Measurements from ENCODE around the gene ABITRAM.
"Not testable (repeated sequence)": the region's sequence is repeated elsewhere in the genome, so short reads cannot be mapped to it uniquely, and the experiment has no call there.

Gene ABITRAM

GRCh38 chr9:108963459-108964143 lies 29.4 kb downstream of the ABITRAM start:
- H3K27ac ChIP-seq (ENCODE audit: low read length): no peak overlapping the region

GRCh38 chr9:108967916-108968315 lies 33.7 kb downstream of the ABITRAM start:
- Histone ChIP-seq H3K9me3 (ENCODE audit: control insufficient read depth in 1 of 2, low read length in 2 of 2) (no peaks in the 10 kb centered on the region), H3K36me3 (ENCODE audit: control insufficient read depth in 1 of 2, insufficient read depth in 2 of 2, low read length in 2 of 2) (peaks cover 3 to 4% of the 10 kb centered on the region in 2 donors), H3K4me3 (ENCODE audit: low read depth in 1 of 2, low read length in 2 of 2) (no peak overlapping the region), H3K27me3 (ENCODE audit: low read depth, low read length) (no peaks in the 10 kb centered on the region), H3K27ac (ENCODE audit: low read length) (no peak overlapping the region), H3K4me1 (ENCODE audit: control insufficient read depth in 1 of 2, insufficient read depth in 2 of 2, low read length in 2 of 2) (peaks cover 0 to 12% of the 10 kb centered on the region in 2 donors)

More at GRCh38 chr9:108963459-108964143, 29.4 kb downstream of the ABITRAM start:
- peaks cover 0 to 6% of the 10 kb centered on the region in 2 donors for H3K4me1 ChIP-seq (ENCODE audit: control insufficient read depth in 1 of 2, insufficient read depth in 2 of 2, low read length in 2 of 2)
- no peak overlapping the region for H3K4me3 ChIP-seq (ENCODE audit: low read depth in 1 of 2, low read length in 2 of 2)
- H3K27me3 ChIP-seq (ENCODE audit: low read depth, low read length): no peaks in the 10 kb centered on the region
- H3K9me3 ChIP-seq (ENCODE audit: control insufficient read depth in 1 of 2, low read length in 2 of 2): no peaks in the 10 kb centered on the region
- peaks cover 3 to 14% of the 10 kb centered on the region in 2 donors for H3K36me3 ChIP-seq (ENCODE audit: control insufficient read depth in 1 of 2, insufficient read depth in 2 of 2, low read length in 2 of 2)

DNA sequence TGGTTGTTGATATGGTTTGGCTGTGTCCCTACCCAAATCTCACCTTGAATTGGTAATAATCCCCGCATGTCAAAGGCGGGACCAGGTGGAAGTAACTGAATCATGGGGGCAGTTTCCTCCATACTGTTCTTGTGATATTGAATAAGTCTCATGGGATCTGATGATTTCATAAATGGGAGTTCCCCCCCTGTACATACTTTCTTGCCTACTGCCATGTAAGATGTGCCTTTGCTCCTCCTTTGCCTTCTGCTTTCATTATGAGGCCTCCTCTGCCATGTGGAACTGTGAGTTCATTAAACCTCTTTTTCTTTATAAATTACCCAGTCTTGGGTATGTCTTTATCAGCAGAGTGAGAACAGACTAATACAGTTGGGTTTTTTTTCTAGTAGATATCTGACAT lies 37.2 kb downstream of the ABITRAM start:
- not testable (repeated sequence) for H3K27ac ChIP-seq (ENCODE audit: low read length); H3K27me3 ChIP-seq (ENCODE audit: low read depth, low read length); H3K9me3 ChIP-seq (ENCODE audit: control insufficient read depth in 1 of 2, low read length in 2 of 2); H3K36me3 ChIP-seq (ENCODE audit: control insufficient read depth in 1 of 2, insufficient read depth in 2 of 2, low read length in 2 of 2); H3K4me3 ChIP-seq (ENCODE audit: low read depth in 1 of 2, low read length in 2 of 2)
- peaks cover 0 to 26% of the 10 kb centered on the region in 2 donors for H3K4me1 ChIP-seq (ENCODE audit: control insufficient read depth in 1 of 2, insufficient read depth in 2 of 2, low read length in 2 of 2)

GRCh38 chr9:108972186-108972585 lies 38.0 kb downstream of the ABITRAM start:
- H3K9me3 ChIP-seq (ENCODE audit: control insufficient read depth in 1 of 2, low read length in 2 of 2): no peaks in the 10 kb centered on the region
- H3K27ac ChIP-seq (ENCODE audit: low read length): no peak overlapping the region
- no peak overlapping the region for H3K4me3 ChIP-seq (ENCODE audit: low read depth in 1 of 2, low read length in 2 of 2)
- peaks cover 0 to 26% of the 10 kb centered on the region in 2 donors for H3K4me1 ChIP-seq (ENCODE audit: control insufficient read depth in 1 of 2, insufficient read depth in 2 of 2, low read length in 2 of 2)
- H3K36me3 ChIP-seq (ENCODE audit: control insufficient read depth in 1 of 2, insufficient read depth in 2 of 2, low read length in 2 of 2): no peaks in the 10 kb centered on the region
- no peaks in the 10 kb centered on the region for H3K27me3 ChIP-seq (ENCODE audit: low read depth, low read length)

DNA sequence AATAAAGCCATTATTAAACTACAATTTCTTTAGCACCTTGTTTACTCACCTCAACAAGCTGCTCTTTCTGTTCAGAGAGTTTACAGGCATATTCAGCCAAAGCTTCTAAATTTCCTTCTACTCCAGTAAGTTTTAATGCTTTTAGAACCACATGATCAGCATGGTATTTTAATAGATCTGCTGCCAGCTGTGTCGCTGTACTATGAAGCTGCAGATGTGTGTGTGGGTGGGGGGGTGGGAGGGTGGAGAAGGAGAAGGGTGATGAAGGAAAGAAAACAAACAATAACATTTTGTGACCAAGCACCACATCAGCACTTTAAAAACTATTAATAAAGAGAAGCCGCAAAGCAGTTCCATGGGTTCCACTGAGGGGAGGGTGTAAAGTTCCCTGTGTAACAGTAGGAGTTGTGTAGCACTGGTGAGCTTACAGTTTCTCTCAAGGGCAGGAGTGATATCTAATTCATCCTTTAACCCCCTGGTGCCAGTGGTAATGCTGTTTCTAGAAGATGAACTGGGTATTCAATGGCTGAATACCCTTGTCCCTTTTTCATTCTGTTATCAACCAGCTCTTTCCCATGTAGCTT lies 38.5 kb downstream of the ABITRAM start:
- H3K27ac ChIP-seq (ENCODE audit: low read length): no peak overlapping the region

DNA sequence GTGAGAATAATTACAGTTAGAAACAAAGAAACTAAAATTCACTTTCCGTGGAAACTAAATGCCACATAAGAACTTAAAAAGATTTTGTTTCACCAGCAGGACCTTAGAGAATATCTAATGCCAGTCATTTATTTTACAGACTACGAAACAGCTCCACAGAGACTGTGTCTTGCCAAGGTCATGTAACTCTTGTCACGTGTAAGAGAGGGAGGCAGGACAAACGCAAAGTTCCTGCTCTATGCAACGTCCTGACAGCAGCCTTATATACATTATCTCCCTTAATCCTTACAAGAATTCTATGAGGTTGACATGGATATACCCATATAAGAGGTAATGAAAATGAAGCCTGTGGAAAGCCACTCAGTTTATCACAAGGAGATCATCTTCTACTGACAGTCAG lies 39.7 kb downstream of the ABITRAM start:
- Histone ChIP-seq H3K36me3 (ENCODE audit: control insufficient read depth in 1 of 2, insufficient read depth in 2 of 2, low read length in 2 of 2) (peaks cover 0 to 4% of the 10 kb centered on the region in 2 donors), H3K27ac (ENCODE audit: low read length) (no peak overlapping the region), H3K9me3 (ENCODE audit: control insufficient read depth in 1 of 2, low read length in 2 of 2) (no peaks in the 10 kb centered on the region), H3K4me1 (ENCODE audit: control insufficient read depth in 1 of 2, insufficient read depth in 2 of 2, low read length in 2 of 2) (peaks cover 0 to 28% of the 10 kb centered on the region in 2 donors), H3K27me3 (ENCODE audit: low read depth, low read length) (no peaks in the 10 kb centered on the region), H3K4me3 (ENCODE audit: low read depth in 1 of 2, low read length in 2 of 2) (no peak overlapping the region)

More for the DNA sequence above, 38.5 kb downstream of the ABITRAM start:
- H3K9me3 ChIP-seq (ENCODE audit: control insufficient read depth in 1 of 2, low read length in 2 of 2): no peaks in the 10 kb centered on the region
- H3K4me1 ChIP-seq (ENCODE audit: control insufficient read depth in 1 of 2, insufficient read depth in 2 of 2, low read length in 2 of 2): peaks cover 0 to 26% of the 10 kb centered on the region in 2 donors
- H3K4me3 ChIP-seq (ENCODE audit: low read depth in 1 of 2, low read length in 2 of 2): no peak overlapping the region
- no peaks in the 10 kb centered on the region for H3K36me3 ChIP-seq (ENCODE audit: control insufficient read depth in 1 of 2, insufficient read depth in 2 of 2, low read length in 2 of 2)
- no peaks in the 10 kb centered on the region for H3K27me3 ChIP-seq (ENCODE audit: low read depth, low read length)

GRCh38 chr9:108978205-108978604 lies 44.0 kb downstream of the ABITRAM start:
- Histone ChIP-seq H3K9me3 (ENCODE audit: control insufficient read depth in 1 of 2, low read length in 2 of 2) (no peaks in the 10 kb centered on the region), H3K27ac (ENCODE audit: low read length) (no peak overlapping the region), H3K4me1 (ENCODE audit: control insufficient read depth in 1 of 2, insufficient read depth in 2 of 2, low read length in 2 of 2) (peaks cover 0 to 27% of the 10 kb centered on the region in 2 donors), H3K36me3 (ENCODE audit: control insufficient read depth in 1 of 2, insufficient read depth in 2 of 2, low read length in 2 of 2) (peaks cover 6 to 18% of the 10 kb centered on the region in 2 donors), H3K27me3 (ENCODE audit: low read depth, low read length) (no peaks in the 10 kb centered on the region), H3K4me3 (ENCODE audit: low read depth in 1 of 2, low read length in 2 of 2) (no peak overlapping the region)

DNA sequence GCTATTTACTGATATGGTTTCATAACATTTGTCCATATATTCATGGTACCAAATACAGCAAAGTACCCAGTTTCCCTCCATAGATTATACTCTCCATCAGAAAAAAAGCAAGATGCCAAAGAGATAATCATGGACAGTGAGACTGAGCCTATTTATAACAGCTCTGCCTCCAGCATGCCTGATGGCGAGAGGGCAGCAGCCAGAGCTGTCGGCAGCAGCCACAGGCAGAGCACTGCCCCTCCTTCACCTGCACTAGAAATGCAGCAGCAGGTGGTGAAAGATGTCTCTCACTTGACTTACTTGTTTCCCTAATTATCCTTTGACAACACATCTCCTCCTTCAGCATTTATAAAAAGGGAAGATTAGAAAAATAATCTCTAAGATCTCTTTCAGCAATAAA lies 46.7 kb downstream of the ABITRAM start:
- H3K4me3 ChIP-seq (ENCODE audit: low read depth in 1 of 2, low read length in 2 of 2): no peak overlapping the region
- H3K9me3 ChIP-seq (ENCODE audit: control insufficient read depth in 1 of 2, low read length in 2 of 2): no peaks in the 10 kb centered on the region
- H3K27ac ChIP-seq (ENCODE audit: low read length): no peak overlapping the region
- H3K4me1 ChIP-seq (ENCODE audit: control insufficient read depth in 1 of 2, insufficient read depth in 2 of 2, low read length in 2 of 2): peaks cover 0 to 14% of the 10 kb centered on the region in 2 donors
- peaks cover 6 to 26% of the 10 kb centered on the region in 2 donors for H3K36me3 ChIP-seq (ENCODE audit: control insufficient read depth in 1 of 2, insufficient read depth in 2 of 2, low read length in 2 of 2)
- no peaks in the 10 kb centered on the region for H3K27me3 ChIP-seq (ENCODE audit: low read depth, low read length)

DNA sequence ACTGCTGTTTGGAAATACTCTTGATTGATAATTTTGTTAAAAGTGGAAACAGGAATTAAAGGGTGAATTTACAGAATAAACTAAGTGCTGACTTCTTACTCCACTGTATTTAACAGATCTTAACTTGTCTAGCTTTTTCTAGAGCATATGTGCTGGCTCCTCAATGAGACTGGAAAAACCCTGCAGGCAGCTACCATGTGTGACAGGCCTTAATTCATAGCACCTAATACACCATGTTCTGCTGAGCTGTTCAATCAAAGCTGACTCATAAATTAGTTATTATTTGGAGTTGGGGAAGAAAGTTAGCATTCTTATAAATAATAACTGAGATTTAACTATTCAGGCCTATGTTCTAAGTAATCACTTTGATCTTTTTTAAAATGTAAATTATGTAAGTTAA lies 49.7 kb downstream of the ABITRAM start:
- H3K9me3 ChIP-seq (ENCODE audit: control insufficient read depth in 1 of 2, low read length in 2 of 2): no peaks in the 10 kb centered on the region
- H3K27me3 ChIP-seq (ENCODE audit: low read depth, low read length): no peaks in the 10 kb centered on the region
- no peak overlapping the region for H3K27ac ChIP-seq (ENCODE audit: low read length)
- peaks cover 6 to 26% of the 10 kb centered on the region in 2 donors for H3K36me3 ChIP-seq (ENCODE audit: control insufficient read depth in 1 of 2, insufficient read depth in 2 of 2, low read length in 2 of 2)
- no peak overlapping the region for H3K4me3 ChIP-seq (ENCODE audit: low read depth in 1 of 2, low read length in 2 of 2)
- peaks cover 0 to 5% of the 10 kb centered on the region in 2 donors for H3K4me1 ChIP-seq (ENCODE audit: control insufficient read depth in 1 of 2, insufficient read depth in 2 of 2, low read length in 2 of 2)
